ENCODE measurements around the gene CCDC33.

The CCDC33 gene

GRCh38 chr15:74313889-74314288 lies 77.8 kb downstream of the CCDC33 start:
- Histone ChIP-seq H3K27ac (replicated peaks; ENCODE audit: low read length) (no peak overlapping the region), H2BK12ac (ENCODE audit: low read length) (no peak overlapping the region), H2AFZ (ENCODE audit: low read length) (no peak overlapping the region), H3K4me2 (ENCODE audit: insufficient read depth, low read length, poor library complexity, severe bottlenecking) (no peak overlapping the region), H2BK120ac (ENCODE audit: low read depth, low read length) (no peak overlapping the region), H3K23ac (ENCODE audit: low read depth, low read length, poor library complexity) (no peak overlapping the region), H3K4me3 (ENCODE audit: low read length in 2 of 2) (no peak overlapping the region), H3K27me3 (ENCODE audit: control insufficient read depth in 3 of 3, insufficient read depth in 3 of 3, low read depth in 1 of 3, low read length in 3 of 3) (peaks cover 0 to 3% (median 0%) of the 10 kb centered on the region in 3 experiments), H3K18ac (ENCODE audit: low read length) (no peak overlapping the region), H3K4ac (ENCODE audit: low read length) (no peak overlapping the region), H3K79me1 (ENCODE audit: low read depth, low read length) (no peaks in the 10 kb centered on the region), H3K9ac (ENCODE audit: low read depth, low read length, poor library complexity) (no peak overlapping the region), H2AK5ac (ENCODE audit: low read depth, low read length) (peak overlapping the region; percentile 79), H3K36me3 (replicated peaks in 1 of 2; ENCODE audit: control insufficient read depth in 2 of 2, insufficient read depth in 2 of 2, low read length in 2 of 2) (no peaks in the 10 kb centered on the region), H2BK5ac (ENCODE audit: low read length) (no peak overlapping the region), H3K14ac (ENCODE audit: low read length) (peak overlapping the region; percentile 59), H2BK15ac (ENCODE audit: low read length) (peak overlapping the region; percentile 12), H3K4me1 (ENCODE audit: control insufficient read depth in 2 of 2, insufficient read depth in 1 of 2, low read depth in 1 of 2, low read length in 2 of 2) (peaks cover 29 to 36% of the 10 kb centered on the region in 2 donors), H4K91ac (ENCODE audit: low read depth, low read length, poor library complexity) (no peak overlapping the region), H3K9me3 (replicated peaks in 1 of 2; ENCODE audit: control insufficient read depth in 2 of 2, insufficient read depth in 1 of 2, low read depth in 1 of 2, low read length in 2 of 2) (no peaks in the 10 kb centered on the region), H4K8ac (ENCODE audit: low read depth, low read length) (no peak overlapping the region)
- DNase-seq (ENCODE audit: low spot score): no peak
- WGBS, 2 donors (ENCODE audit: extremely low coverage in 2 of 2, insufficient read length in 2 of 2, insufficient replicate concordance in 1 of 2): no CpG with 5 or more reads among the region's 7 CpGs

- WGBS, 2 donors (ENCODE audit: extremely low coverage in 2 of 2, insufficient read length in 2 of 2, insufficient replicate concordance in 1 of 2): no CpG with 5 or more reads among the region's 13 CpGs
- peaks cover 29 to 45% of the 10 kb centered on the region in 2 donors for H3K4me1 ChIP-seq (ENCODE audit: control insufficient read depth in 2 of 2, insufficient read depth in 1 of 2, low read depth in 1 of 2, low read length in 2 of 2)
- H3K4ac ChIP-seq (ENCODE audit: low read length): peak overlapping the region; percentile 10
These were observed 78.8 kb downstream of the CCDC33 start for GRCh38 chr15:74314795-74315438.

GRCh38 chr15:74315626-74316025 lies 79.5 kb downstream of the CCDC33 start:
- H4K8ac ChIP-seq (ENCODE audit: low read depth, low read length): no peak overlapping the region
- H3K23ac ChIP-seq (ENCODE audit: low read depth, low read length, poor library complexity): no peak overlapping the region
- H3K4me3 ChIP-seq (ENCODE audit: low read length in 2 of 2): no peak overlapping the region
- no peak overlapping the region for H3K9ac ChIP-seq (ENCODE audit: low read depth, low read length, poor library complexity)
- no peak overlapping the region for H3K27ac ChIP-seq (replicated peaks; ENCODE audit: low read length)
- no peak overlapping the region for H3K14ac ChIP-seq (ENCODE audit: low read length)
- H3K36me3 ChIP-seq (replicated peaks in 1 of 2; ENCODE audit: control insufficient read depth in 2 of 2, insufficient read depth in 2 of 2, low read length in 2 of 2): no peaks in the 10 kb centered on the region
- H3K79me1 ChIP-seq (ENCODE audit: low read depth, low read length): no peaks in the 10 kb centered on the region
- no peak for DNase-seq (ENCODE audit: low spot score)
- H3K9me3 ChIP-seq (replicated peaks in 1 of 2; ENCODE audit: control insufficient read depth in 2 of 2, insufficient read depth in 1 of 2, low read depth in 1 of 2, low read length in 2 of 2): no peaks in the 10 kb centered on the region
- WGBS, 2 donors (ENCODE audit: extremely low coverage in 2 of 2, insufficient read length in 2 of 2, insufficient replicate concordance in 1 of 2): no CpG with 5 or more reads among the region's 5 CpGs
- no peak overlapping the region for H2BK120ac ChIP-seq (ENCODE audit: low read depth, low read length)
- no peak overlapping the region for H4K91ac ChIP-seq (ENCODE audit: low read depth, low read length, poor library complexity)
- H3K4me2 ChIP-seq (ENCODE audit: insufficient read depth, low read length, poor library complexity, severe bottlenecking): no peak overlapping the region
- no peak overlapping the region for H2AFZ ChIP-seq (ENCODE audit: low read length)
- H2AK5ac ChIP-seq (ENCODE audit: low read depth, low read length): no peak overlapping the region
- no peak overlapping the region for H2BK15ac ChIP-seq (ENCODE audit: low read length)
- H3K27me3 ChIP-seq (ENCODE audit: control insufficient read depth in 3 of 3, insufficient read depth in 3 of 3, low read depth in 1 of 3, low read length in 3 of 3): no peaks in the 10 kb centered on the region
- H3K18ac ChIP-seq (ENCODE audit: low read length): peak overlapping the region; percentile 25
- no peak overlapping the region for H2BK5ac ChIP-seq (ENCODE audit: low read length)
- no peak overlapping the region for H3K4ac ChIP-seq (ENCODE audit: low read length)
- peaks cover 36 to 51% of the 10 kb centered on the region in 2 donors for H3K4me1 ChIP-seq (ENCODE audit: control insufficient read depth in 2 of 2, insufficient read depth in 1 of 2, low read depth in 1 of 2, low read length in 2 of 2)
- peak overlapping the region; percentile 68 for H2BK12ac ChIP-seq (ENCODE audit: low read length)

More at GRCh38 chr15:74314795-74315438, 78.8 kb downstream of the CCDC33 start:
- Histone ChIP-seq H2BK120ac (ENCODE audit: low read depth, low read length) (no peak overlapping the region), H3K36me3 (replicated peaks in 1 of 2; ENCODE audit: control insufficient read depth in 2 of 2, insufficient read depth in 2 of 2, low read length in 2 of 2) (no peaks in the 10 kb centered on the region), H3K4me3 (ENCODE audit: low read length in 2 of 2) (no peak overlapping the region), H3K79me1 (ENCODE audit: low read depth, low read length) (no peaks in the 10 kb centered on the region), H2AFZ (ENCODE audit: low read length) (no peak overlapping the region), H2BK5ac (ENCODE audit: low read length) (no peak overlapping the region), H3K27ac (replicated peaks; ENCODE audit: low read length) (no peak overlapping the region), H3K27me3 (ENCODE audit: control insufficient read depth in 3 of 3, insufficient read depth in 3 of 3, low read depth in 1 of 3, low read length in 3 of 3) (no peaks in the 10 kb centered on the region), H4K91ac (ENCODE audit: low read depth, low read length, poor library complexity) (no peak overlapping the region), H3K9me3 (replicated peaks in 1 of 2; ENCODE audit: control insufficient read depth in 2 of 2, insufficient read depth in 1 of 2, low read depth in 1 of 2, low read length in 2 of 2) (no peaks in the 10 kb centered on the region), H3K9ac (ENCODE audit: low read depth, low read length, poor library complexity) (no peak overlapping the region), H3K4me2 (ENCODE audit: insufficient read depth, low read length, poor library complexity, severe bottlenecking) (no peak overlapping the region), H3K18ac (ENCODE audit: low read length) (peak overlapping the region; percentile 88), H4K8ac (ENCODE audit: low read depth, low read length) (no peak overlapping the region), H2BK15ac (ENCODE audit: low read length) (no peak overlapping the region), H3K23ac (ENCODE audit: low read depth, low read length, poor library complexity) (peak overlapping the region; percentile 3), H2AK5ac (ENCODE audit: low read depth, low read length) (peak overlapping the region; percentile 89), H3K14ac (ENCODE audit: low read length) (peak overlapping the region; percentile 66), H2BK12ac (ENCODE audit: low read length) (peak overlapping the region; percentile 53)
- no peak for DNase-seq (ENCODE audit: low spot score)

GRCh38 chr15:74316141-74316540 lies 80.0 kb downstream of the CCDC33 start:
- H2BK5ac ChIP-seq (ENCODE audit: low read length): no peak overlapping the region
- no peak overlapping the region for H2BK120ac ChIP-seq (ENCODE audit: low read depth, low read length)
- no peak overlapping the region for H3K9ac ChIP-seq (ENCODE audit: low read depth, low read length, poor library complexity)
- H3K23ac ChIP-seq (ENCODE audit: low read depth, low read length, poor library complexity): no peak overlapping the region
- peaks cover 36 to 53% of the 10 kb centered on the region in 2 donors for H3K4me1 ChIP-seq (ENCODE audit: control insufficient read depth in 2 of 2, insufficient read depth in 1 of 2, low read depth in 1 of 2, low read length in 2 of 2)
- no peak overlapping the region for H3K4me3 ChIP-seq (ENCODE audit: low read length in 2 of 2)
- no peak overlapping the region for H2BK12ac ChIP-seq (ENCODE audit: low read length)
- H3K27ac ChIP-seq (replicated peaks; ENCODE audit: low read length): no peak overlapping the region
- no peaks in the 10 kb centered on the region for H3K36me3 ChIP-seq (replicated peaks in 1 of 2; ENCODE audit: control insufficient read depth in 2 of 2, insufficient read depth in 2 of 2, low read length in 2 of 2)
- no peak overlapping the region for H2BK15ac ChIP-seq (ENCODE audit: low read length)
- no peak overlapping the region for H3K4me2 ChIP-seq (ENCODE audit: insufficient read depth, low read length, poor library complexity, severe bottlenecking)
- H3K14ac ChIP-seq (ENCODE audit: low read length): no peak overlapping the region
- no peaks in the 10 kb centered on the region for H3K27me3 ChIP-seq (ENCODE audit: control insufficient read depth in 3 of 3, insufficient read depth in 3 of 3, low read depth in 1 of 3, low read length in 3 of 3)
- no peak overlapping the region for H3K18ac ChIP-seq (ENCODE audit: low read length)
- H3K9me3 ChIP-seq (replicated peaks in 1 of 2; ENCODE audit: control insufficient read depth in 2 of 2, insufficient read depth in 1 of 2, low read depth in 1 of 2, low read length in 2 of 2): no peaks in the 10 kb centered on the region
- H4K8ac ChIP-seq (ENCODE audit: low read depth, low read length): no peak overlapping the region
- H3K4ac ChIP-seq (ENCODE audit: low read length): no peak overlapping the region
- no peak overlapping the region for H2AFZ ChIP-seq (ENCODE audit: low read length)
- no peak for DNase-seq (ENCODE audit: low spot score)
- H3K79me1 ChIP-seq (ENCODE audit: low read depth, low read length): no peaks in the 10 kb centered on the region
- no CpG with 5 or more reads among the region's 13 CpGs for WGBS, 2 donors (ENCODE audit: extremely low coverage in 2 of 2, insufficient read length in 2 of 2, insufficient replicate concordance in 1 of 2)
- H4K91ac ChIP-seq (ENCODE audit: low read depth, low read length, poor library complexity): no peak overlapping the region
- no peak overlapping the region for H2AK5ac ChIP-seq (ENCODE audit: low read depth, low read length)
